ENCODE results near the gene SYDE1. TPM values are rescaled to one million over a fixed set of nuclear protein-coding genes. Genes with fewer than 3 reads are reported as not detected.

Gene SYDE1
- polyA plus RNA-seq, 4 donors = 0.45 to 5.4 (median 3.3) TPM

GRCh38 chr19:15159251-15159650 is 52.0 kb downstream of the SYDE1 start:
- Histone ChIP-seq H3K9me3 (ENCODE audit: control insufficient read depth in 2 of 2, insufficient read depth in 1 of 2, low read depth in 1 of 2, low read length in 1 of 2) (peaks cover 0 to 30% of the 10 kb centered on the region in 2 donors), H3K4me1 (ENCODE audit: control insufficient read depth in 3 of 3, insufficient read depth in 2 of 3, low read depth in 1 of 3, low read length in 2 of 3) (no peaks in the 10 kb centered on the region), H3K27ac (ENCODE audit: low read depth in 1 of 3, low read length in 2 of 3) (no peak overlapping the region), H3K27me3 (ENCODE audit: control insufficient read depth in 3 of 3, insufficient read depth in 3 of 3, low read length in 3 of 3) (no peaks in the 10 kb centered on the region), H3K36me3 (ENCODE audit: control insufficient read depth in 3 of 3, insufficient read depth in 2 of 3, low read depth in 1 of 3, low read length in 3 of 3) (peaks cover 0 to 24% (median 0%) of the 10 kb centered on the region in 3 donors), H3K4me3 (ENCODE audit: low read depth in 1 of 3, low read length in 3 of 3) (no peak overlapping the region)
- 44 to 71% (median 53%) methylated on average over 3 of the region's 3 CpGs for WGBS, 3 donors
- no peak for FAIRE-seq
- DNase-seq = no peak

- peaks cover 0 to 44% of the 10 kb centered on the region in 2 donors for H3K9me3 ChIP-seq (ENCODE audit: control insufficient read depth in 2 of 2, insufficient read depth in 1 of 2, low read depth in 1 of 2, low read length in 1 of 2)
- no peak overlapping the region for H3K4me3 ChIP-seq (ENCODE audit: low read depth in 1 of 3, low read length in 3 of 3)
- H3K36me3 ChIP-seq (ENCODE audit: control insufficient read depth in 3 of 3, insufficient read depth in 2 of 3, low read depth in 1 of 3, low read length in 3 of 3) = peaks cover 0 to 41% (median 0%) of the 10 kb centered on the region in 3 donors
- H3K27ac ChIP-seq (ENCODE audit: low read depth in 1 of 3, low read length in 2 of 3) = no peak overlapping the region
- WGBS, 3 donors = 85 to 92% (median 85%) methylated on average over 29 to 42 of the region's 42 CpGs
- no peaks in the 10 kb centered on the region for H3K27me3 ChIP-seq (ENCODE audit: control insufficient read depth in 3 of 3, insufficient read depth in 3 of 3, low read length in 3 of 3)
- FAIRE-seq (no peak), DNase-seq (peak in 1 of 2 donors; percentile 19)
- no peaks in the 10 kb centered on the region for H3K4me1 ChIP-seq (ENCODE audit: control insufficient read depth in 3 of 3, insufficient read depth in 2 of 3, low read depth in 1 of 3, low read length in 2 of 3)
Measured at GRCh38 chr19:15161028-15161984, 54.1 kb downstream of the SYDE1 start.

Other genes starting within 250 kb of the SYDE1 start
- gene OR7A17, start 221.3 kb upstream of the SYDE1 start, polyA plus RNA-seq = not detected
- not detected for gene OR7C2, start 165.9 kb upstream of the SYDE1 start, polyA plus RNA-seq
- gene SLC1A6, start 127.5 kb upstream of the SYDE1 start, polyA plus RNA-seq = under 1 TPM in 2 of 4 donors, not detected in 2; 0.06 TPM
- not detected for gene CASP14, start 57.9 kb upstream of the SYDE1 start, polyA plus RNA-seq
- not detected for gene OR1I1, start 25.2 kb upstream of the SYDE1 start, polyA plus RNA-seq
- 10 to 100 TPM in 2 of 4 donors, 1 to 10 TPM in 1, under 1 TPM in 1; 0.45 to 15.6 (median 6.6) TPM for gene NOTCH3, start 93.6 kb downstream of the SYDE1 start, polyA plus RNA-seq
- under 1 TPM in 2 of 4 donors, not detected in 2; 0.74 to 0.76 TPM for gene EPHX3, start 125.0 kb downstream of the SYDE1 start, polyA plus RNA-seq
- gene BRD4, start 225.1 kb downstream of the SYDE1 start, polyA plus RNA-seq = 10 to 100 TPM; 15.7 to 41.4 (median 24.7) TPM